Measurements from ENCODE around the gene ANO7.

ANO7 gene

GRCh38 chr2:241263061-241263460 is 74.6 kb downstream of the ANO7 start:
- Histone ChIP-seq H3K9me3 (ENCODE audit: control insufficient read depth, low read length) (no peaks in the 10 kb centered on the region), H3K4me3 (ENCODE audit: low read depth, low read length) (no peak overlapping the region), H3K9ac (no peak overlapping the region), H3K4me1 (no peaks in the 10 kb centered on the region), H3K27ac (no peak overlapping the region), H3K36me3 (ENCODE audit: control insufficient read depth, insufficient read depth, low read length) (no peaks in the 10 kb centered on the region), H2AFZ (no peak overlapping the region), H3K4me2 (ENCODE audit: low read length) (no peak overlapping the region), H3K79me2 (peaks cover 23% of the 10 kb centered on the region), H3K27me3 (ENCODE audit: control insufficient read depth, insufficient read depth, low read length) (no peaks in the 10 kb centered on the region)
- TF ChIP-seq CTCF (IDR thresholded peaks at IDR 0.05) = no peak

GRCh38 chr2:241265506-241265905 is 77.0 kb downstream of the ANO7 start:
- Histone ChIP-seq H3K79me2 (peaks cover 28% of the 10 kb centered on the region), H3K36me3 (ENCODE audit: control insufficient read depth, insufficient read depth, low read length) (no peaks in the 10 kb centered on the region), H3K4me3 (ENCODE audit: low read depth, low read length) (no peak overlapping the region), H3K4me2 (ENCODE audit: low read length) (no peak overlapping the region), H3K9me3 (ENCODE audit: control insufficient read depth, low read length) (no peaks in the 10 kb centered on the region), H2AFZ (no peak overlapping the region), H3K27ac (no peak overlapping the region), H3K27me3 (ENCODE audit: control insufficient read depth, insufficient read depth, low read length) (no peaks in the 10 kb centered on the region), H3K4me1 (no peaks in the 10 kb centered on the region), H3K9ac (no peak overlapping the region)
- TF ChIP-seq CTCF (IDR thresholded peaks at IDR 0.05) = no peak

DNA sequence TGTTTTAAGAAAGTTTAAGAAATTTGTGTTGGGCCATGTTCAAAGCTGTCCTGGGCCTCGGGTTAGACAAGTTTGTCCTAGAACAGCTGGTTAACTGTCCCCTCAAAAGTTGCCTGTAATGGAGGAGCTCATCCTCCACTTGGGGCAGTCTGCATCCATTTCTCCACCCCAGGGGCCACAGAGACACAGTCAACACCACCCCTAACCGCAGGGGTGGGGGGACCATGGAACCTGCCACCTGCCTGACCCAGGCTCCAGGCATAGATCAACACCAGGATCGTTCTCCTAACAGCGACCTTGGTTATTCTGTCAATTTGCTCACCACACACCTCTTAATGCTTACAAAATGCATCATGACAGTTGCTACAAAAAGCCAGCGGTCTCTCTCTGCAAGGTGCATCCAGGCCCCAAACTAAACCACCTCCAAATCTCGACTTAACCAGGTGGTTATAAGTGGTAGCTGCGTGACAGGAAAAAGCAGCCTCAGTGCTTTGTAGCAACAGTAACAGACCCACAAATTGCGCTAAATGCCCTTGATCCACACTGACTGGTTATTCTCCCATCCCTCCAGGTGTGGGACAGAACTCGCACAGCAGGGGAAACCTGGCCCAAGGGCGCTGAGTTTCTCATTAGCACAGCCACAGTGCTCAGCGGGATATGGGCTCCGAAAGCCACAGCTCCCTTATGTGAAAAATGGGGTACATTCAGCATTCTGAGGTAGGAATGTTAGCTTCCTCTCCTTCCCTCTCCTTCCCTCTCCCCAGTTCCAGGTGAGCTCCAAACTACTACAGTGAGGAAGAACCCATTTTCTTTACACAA is 79.0 kb downstream of the ANO7 start:
- Histone ChIP-seq H3K27me3 (ENCODE audit: control insufficient read depth, insufficient read depth, low read length) (no peaks in the 10 kb centered on the region), H3K36me3 (ENCODE audit: control insufficient read depth, insufficient read depth, low read length) (no peaks in the 10 kb centered on the region), H3K79me2 (peaks cover 40% of the 10 kb centered on the region), H3K4me1 (peaks cover 10% of the 10 kb centered on the region), H3K9me3 (ENCODE audit: control insufficient read depth, low read length) (no peaks in the 10 kb centered on the region), H3K9ac (no peak overlapping the region), H2AFZ (no peak overlapping the region), H3K4me2 (ENCODE audit: low read length) (no peak overlapping the region), H3K27ac (no peak overlapping the region), H3K4me3 (ENCODE audit: low read depth, low read length) (no peak overlapping the region)
- TF ChIP-seq CTCF (IDR thresholded peaks at IDR 0.05) = no peak

- no peaks in the 10 kb centered on the region for H3K9me3 ChIP-seq (ENCODE audit: control insufficient read depth, low read length)
- no peak overlapping the region for H3K27ac ChIP-seq
- peaks cover 10% of the 10 kb centered on the region for H3K4me1 ChIP-seq
- no peaks in the 10 kb centered on the region for H3K36me3 ChIP-seq (ENCODE audit: control insufficient read depth, insufficient read depth, low read length)
- H3K27me3 ChIP-seq (ENCODE audit: control insufficient read depth, insufficient read depth, low read length) = no peaks in the 10 kb centered on the region
- peaks cover 39% of the 10 kb centered on the region for H3K79me2 ChIP-seq
- no peak overlapping the region for H3K9ac ChIP-seq
- H3K4me2 ChIP-seq (ENCODE audit: low read length) = no peak overlapping the region
- no peak for TF ChIP-seq CTCF (IDR thresholded peaks at IDR 0.05)
- no peak overlapping the region for H3K4me3 ChIP-seq (ENCODE audit: low read depth, low read length)
- no peak overlapping the region for H2AFZ ChIP-seq
Measured at GRCh38 chr2:241268306-241268705, 79.8 kb downstream of the ANO7 start.

Data from parathyroid adenoma (tissue), 2 donors.